Esophagus squamous epithelium (tissue), 4 donors: ENCODE results near the gene C11orf98.

Source experiments
- CTCF ChIP-seq, 6 experiments: fragments of 450-650 bp in 4 of 6; fragments of 200-600 bp in 2 of 6; sonication (generic) in 2 of 6; IDR thresholded peaks; one replicate each; pipeline ENCODE4 v1.5.1; 2016 to 2019; ENCODE audit warnings: antibody characterized with exemption in 6 of 6, mild to moderate bottlenecking in 4 of 6, moderate library complexity in 4 of 6
- POLR2A ChIP-seq, 4 donors: fragments of 450-650 bp; IDR thresholded peaks; one replicate each; pipeline ENCODE4 v1.6.1; 2017; ENCODE audit warnings: antibody characterized with exemption in 4 of 4, mild to moderate bottlenecking in 4 of 4, moderate library complexity in 3 of 4

GRCh38 chr11:62632492-62632891 is 32.5 kb downstream of the C11orf98 start:
- TF ChIP-seq CTCF (IDR thresholded peaks at IDR 0.05) (no peak), POLR2A (IDR thresholded peaks at IDR 0.05) (no peak)
